GM12875 (cell line): ENCODE measurements around the gene MRPL40.
"Not testable (repeated sequence)": the region's sequence is repeated elsewhere in the genome, so short reads cannot be mapped to it uniquely, and the experiment has no call there.

Experiments used
- H3K4me3 ChIP-seq: one replicate; pipeline ENCODE4 v1.5.1; 2011; ENCODE audit warnings: low read depth, low read length, control low read depth
- TF ChIP-seq, protein P1 (sequence below): IDR thresholded peaks from 2 replicates; pipeline ENCODE4 v1.5.1; 2011; ENCODE audit warnings: low read depth, mild to moderate bottlenecking, control low read depth, inconsistent platforms, low read length, moderate library complexity, borderline replicate concordance; ENCODE audit not compliant: insufficient read depth

Gene MRPL40

DNA sequence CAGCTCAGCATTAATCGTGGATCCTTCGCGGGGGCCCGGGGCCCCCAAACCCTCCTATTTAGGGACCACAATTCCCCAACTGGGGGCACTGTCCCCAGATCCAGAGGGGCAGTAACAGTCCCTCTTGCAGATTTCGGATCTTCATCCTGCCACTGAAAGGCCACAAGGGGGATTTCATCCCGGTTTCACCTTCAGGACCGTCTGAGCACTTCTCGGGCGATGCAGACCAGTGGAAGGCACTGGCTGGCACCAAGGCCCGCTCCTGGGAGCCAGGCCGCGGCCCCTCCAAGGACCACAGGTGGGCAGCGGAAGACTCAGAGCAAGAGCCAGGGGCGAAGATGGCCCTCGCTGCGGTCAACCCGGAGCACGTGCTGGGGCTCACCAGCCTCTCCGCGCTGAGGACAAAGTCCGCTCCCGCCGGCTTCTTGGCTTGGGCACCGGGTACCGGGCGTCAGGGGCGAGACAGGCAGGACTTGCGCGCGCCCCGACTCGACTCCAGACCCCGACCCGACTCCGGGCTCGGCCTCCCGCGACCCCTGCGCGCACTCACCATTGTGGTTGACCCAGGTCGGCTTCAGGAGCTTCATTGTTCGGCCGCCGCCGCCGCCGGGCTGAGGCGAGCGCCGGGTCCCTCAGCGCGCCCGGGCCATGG is 1.3 kb upstream of the MRPL40 start:
- H3K4me3 ChIP-seq = peak overlapping the region; percentile 92
- TF ChIP-seq, protein P1, sequence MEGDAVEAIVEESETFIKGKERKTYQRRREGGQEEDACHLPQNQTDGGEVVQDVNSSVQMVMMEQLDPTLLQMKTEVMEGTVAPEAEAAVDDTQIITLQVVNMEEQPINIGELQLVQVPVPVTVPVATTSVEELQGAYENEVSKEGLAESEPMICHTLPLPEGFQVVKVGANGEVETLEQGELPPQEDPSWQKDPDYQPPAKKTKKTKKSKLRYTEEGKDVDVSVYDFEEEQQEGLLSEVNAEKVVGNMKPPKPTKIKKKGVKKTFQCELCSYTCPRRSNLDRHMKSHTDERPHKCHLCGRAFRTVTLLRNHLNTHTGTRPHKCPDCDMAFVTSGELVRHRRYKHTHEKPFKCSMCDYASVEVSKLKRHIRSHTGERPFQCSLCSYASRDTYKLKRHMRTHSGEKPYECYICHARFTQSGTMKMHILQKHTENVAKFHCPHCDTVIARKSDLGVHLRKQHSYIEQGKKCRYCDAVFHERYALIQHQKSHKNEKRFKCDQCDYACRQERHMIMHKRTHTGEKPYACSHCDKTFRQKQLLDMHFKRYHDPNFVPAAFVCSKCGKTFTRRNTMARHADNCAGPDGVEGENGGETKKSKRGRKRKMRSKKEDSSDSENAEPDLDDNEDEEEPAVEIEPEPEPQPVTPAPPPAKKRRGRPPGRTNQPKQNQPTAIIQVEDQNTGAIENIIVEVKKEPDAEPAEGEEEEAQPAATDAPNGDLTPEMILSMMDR = no peak

DNA sequence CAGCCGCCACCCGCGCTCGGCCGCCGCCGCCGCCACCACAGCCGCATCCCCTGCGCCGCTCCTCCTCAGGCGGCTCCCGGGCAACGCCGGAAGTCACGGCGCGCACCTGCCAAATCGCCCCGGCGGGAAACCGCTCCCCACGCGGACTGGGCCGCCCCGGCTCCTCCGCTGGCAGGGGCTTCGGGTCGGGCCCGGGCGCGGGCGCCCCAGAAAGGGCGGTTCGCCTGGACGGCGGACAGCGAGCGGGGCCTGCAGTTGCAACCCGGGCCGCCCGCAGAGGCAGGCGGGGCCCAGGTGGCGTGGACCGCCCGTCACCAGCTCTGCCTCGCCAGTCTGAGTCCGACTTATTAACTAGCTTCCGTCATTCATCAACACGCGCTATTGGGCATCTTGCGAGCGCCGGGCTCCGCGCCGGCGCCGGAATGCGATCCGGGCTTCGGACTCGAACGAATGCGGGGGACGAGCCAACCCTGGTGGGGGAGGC is 654 bp upstream of the MRPL40 start, which contains the start of gene HIRA:
TSS of gene HIRA (minus strand) at position 85 of the 484 bp plus-strand sequence. CDS start 257 bp downstream, outside the sequence.
- TF ChIP-seq, protein P1 = no peak
- H3K4me3 ChIP-seq = peak within 1 kb of the TSS; percentile 92

DNA sequence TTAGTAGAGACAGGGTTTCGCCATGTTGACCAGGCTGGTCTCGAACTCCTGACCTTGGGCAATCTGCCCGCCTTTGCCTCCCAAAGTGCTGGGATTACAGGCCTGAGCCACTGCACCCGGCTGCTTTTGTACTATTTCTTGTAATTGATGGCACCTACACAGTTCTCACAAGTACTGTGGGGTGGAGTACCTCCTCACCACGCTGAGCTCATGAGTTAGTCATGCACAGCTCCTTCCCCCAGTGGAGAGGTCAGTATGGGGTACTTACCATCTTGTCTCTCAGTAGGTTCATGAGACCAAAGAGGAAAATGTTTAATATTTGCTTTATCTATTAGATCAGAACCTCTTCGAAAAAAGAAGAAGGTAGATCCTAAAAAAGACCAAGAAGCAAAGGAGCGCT is 2.1 kb downstream of the MRPL40 start:
- no peak overlapping the region for H3K4me3 ChIP-seq
- TF ChIP-seq, protein P1 = no peak

DNA sequence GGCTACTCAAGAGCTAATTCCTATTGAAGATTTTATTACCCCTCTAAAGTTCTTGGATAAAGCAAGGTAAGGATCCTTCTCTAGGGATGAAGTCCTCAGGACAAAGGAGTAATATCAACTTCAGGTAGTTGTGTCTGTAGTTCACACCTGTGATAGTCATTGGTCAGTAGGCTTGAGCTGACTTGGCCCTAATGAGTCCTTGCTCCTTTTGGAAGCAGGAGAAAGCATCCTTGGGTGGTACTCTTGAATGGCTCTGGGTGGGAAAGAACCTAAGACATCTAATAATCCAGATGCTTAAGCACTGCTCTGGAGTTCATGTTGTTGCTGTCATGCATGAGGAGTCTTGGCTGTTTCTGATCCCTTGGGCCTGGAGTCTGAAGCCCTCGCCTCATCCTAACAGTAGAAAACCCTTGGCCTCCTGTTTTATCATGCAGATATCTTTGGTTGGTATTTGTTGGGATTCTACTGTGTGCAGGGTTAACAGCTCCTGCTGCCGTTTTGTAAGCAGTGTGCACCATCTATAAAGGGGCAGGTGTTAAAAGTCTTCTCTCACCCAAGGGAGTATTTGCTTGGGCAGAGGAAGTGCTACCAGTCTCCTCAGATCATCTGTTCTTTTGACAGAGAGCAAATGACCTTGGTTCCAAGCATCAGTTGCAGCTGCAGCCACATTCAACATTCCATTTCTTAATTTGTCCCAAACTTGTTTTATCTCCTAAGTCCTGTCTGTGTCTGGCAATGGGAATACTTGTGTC is 2.7 kb downstream of the MRPL40 start:
- TF ChIP-seq, protein P1 = no peak
- H3K4me3 ChIP-seq = no peak overlapping the region

DNA sequence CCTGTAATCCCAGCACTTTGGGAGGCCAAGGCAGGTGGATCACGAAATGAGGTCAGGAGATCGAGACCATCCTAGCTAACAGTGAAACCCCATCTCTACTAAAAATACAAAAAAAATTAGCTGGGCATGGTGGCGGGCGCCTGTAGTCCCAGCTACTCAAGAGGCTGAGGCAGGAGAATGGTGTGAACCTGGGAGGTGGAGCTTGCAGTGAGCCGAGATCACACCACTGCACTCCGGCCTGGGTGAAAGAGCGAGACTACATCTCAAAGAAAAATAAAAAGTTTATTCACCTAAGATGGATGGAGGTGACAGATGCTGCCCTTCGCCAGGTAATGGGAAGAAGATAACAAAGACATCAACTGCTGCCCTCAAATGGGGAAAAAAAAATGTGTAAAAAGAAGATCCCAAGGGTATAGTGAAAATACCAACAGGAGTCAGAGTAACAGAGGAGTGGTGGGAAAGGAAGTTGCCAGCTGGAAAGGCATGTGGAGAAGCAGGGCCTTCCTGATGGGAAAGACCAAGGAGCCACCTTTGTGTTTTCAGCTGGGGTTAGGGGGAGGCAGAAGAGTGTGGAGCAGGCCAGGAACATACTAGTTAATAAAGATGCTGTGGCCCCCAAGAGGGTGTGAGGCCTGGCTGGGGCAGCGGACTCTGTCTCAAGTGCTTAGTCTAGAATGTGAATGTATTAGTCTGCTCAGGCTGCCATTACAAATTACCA is 4.3 kb downstream of the MRPL40 start:
- H3K4me3 ChIP-seq = not testable (repeated sequence)

DNA sequence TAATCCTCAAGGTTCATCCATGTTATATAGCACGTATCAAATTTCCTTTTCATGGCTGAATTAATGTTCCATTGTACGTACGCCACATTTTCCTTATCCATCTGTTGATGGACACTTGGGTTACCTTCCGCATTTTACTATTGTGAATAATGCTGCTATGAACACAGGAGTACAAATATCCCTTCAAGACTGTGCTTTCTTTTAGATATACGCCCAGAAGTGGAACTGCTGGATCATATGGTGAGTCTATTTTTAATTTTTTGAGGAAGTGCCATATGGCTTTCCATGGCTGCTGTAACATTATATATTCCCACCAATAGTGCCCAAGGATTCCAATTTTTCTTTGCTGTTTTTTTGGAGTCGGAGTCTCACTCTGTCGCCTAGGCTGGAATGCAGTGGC is 6.0 kb downstream of the MRPL40 start:
- TF ChIP-seq, protein P1 = no peak
- H3K4me3 ChIP-seq = no peak overlapping the region

DNA sequence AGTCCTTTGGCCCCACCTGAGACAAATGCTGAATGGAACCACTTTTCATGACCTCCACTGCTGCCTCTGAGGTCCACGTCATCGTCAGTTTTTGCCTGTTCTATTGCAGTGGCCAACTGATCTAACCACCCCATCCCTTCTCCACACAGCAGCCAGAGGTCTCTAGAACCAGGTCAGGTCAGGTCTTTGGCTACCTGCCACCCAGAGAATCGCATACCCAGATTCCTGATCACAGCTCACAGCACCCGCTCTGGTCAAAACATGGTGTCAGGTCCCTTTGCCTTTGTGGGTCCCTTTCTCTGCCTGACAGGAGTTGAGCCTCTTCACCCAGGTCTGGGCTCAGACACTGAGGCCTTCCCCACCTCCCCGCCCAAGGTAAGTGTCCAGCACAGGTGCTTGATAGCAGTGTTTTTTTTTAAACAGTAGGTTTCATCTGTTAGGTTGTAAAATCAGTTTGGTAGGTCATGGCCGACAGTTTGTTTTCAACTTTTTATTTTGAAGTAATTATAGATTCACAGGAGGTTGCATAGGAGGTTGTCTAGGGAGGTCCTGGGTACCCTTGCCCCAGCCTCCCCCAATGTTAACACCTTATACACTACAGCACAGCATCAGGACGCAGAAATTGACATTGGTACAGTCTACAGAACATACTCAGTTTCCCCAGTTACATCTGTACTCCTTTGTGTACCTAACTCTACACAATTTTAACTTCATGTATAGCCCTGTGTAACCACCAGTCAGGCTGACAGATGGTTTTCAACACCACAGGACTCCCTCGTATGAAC is 8.3 kb downstream of the MRPL40 start:
- no peak overlapping the region for H3K4me3 ChIP-seq
- TF ChIP-seq, protein P1 = no peak
